Mesendoderm (in vitro differentiated cells): ENCODE measurements around the gene KCNK5.
A peak's percentile ranks its signal among the peaks of the same experiment; 100 is the strongest.

Experiments
- DNase-seq: peaks from one replicate; pipeline ENCODE4 v3.0.0; 2013
- H2AK5ac ChIP-seq: 2 replicates; pipeline ENCODE4 v1.6.1; 2013; ENCODE audit warnings: low read length, inconsistent platforms
- H2BK120ac ChIP-seq: 2 replicates; pipeline ENCODE4 v1.6.1; 2013; ENCODE audit warnings: low read depth, mild to moderate bottlenecking, low read length, moderate library complexity, mixed read lengths
- H2BK15ac ChIP-seq: replicated peaks from 2 replicates; pipeline ENCODE4 v1.6.1; 2013; ENCODE audit warnings: low read depth, mild to moderate bottlenecking, moderate library complexity
- H2BK5ac ChIP-seq: 2 replicates; pipeline ENCODE4 v1.6.1; 2013; ENCODE audit warnings: low read length, inconsistent platforms
- H3K18ac ChIP-seq: 2 replicates; pipeline ENCODE4 v1.6.1; 2013; ENCODE audit warnings: mild to moderate bottlenecking, low read length, mixed read lengths
- H3K23ac ChIP-seq: one replicate; pipeline ENCODE4 v1.6.1; 2013; ENCODE audit warnings: low read length
- H3K27ac ChIP-seq: 2 replicates; pipeline ENCODE4 v1.5.1; 2013; ENCODE audit warnings: low read depth, mild to moderate bottlenecking, inconsistent platforms, low read length, moderate library complexity
- H3K27me3 ChIP-seq: 2 replicates; pipeline ENCODE4 v1.6.1; 2013; ENCODE audit warnings: low read length, control low read depth, mild to moderate bottlenecking, inconsistent platforms; ENCODE audit not compliant: insufficient read depth, poor library complexity
- H3K36me3 ChIP-seq: 2 replicates; pipeline ENCODE4 v1.6.1; 2013; ENCODE audit warnings: low read length, inconsistent platforms; ENCODE audit not compliant: control insufficient read depth, insufficient read depth
- H3K4ac ChIP-seq: one replicate; pipeline ENCODE4 v1.6.1; 2013; ENCODE audit warnings: low read depth, mild to moderate bottlenecking, low read length, moderate library complexity
- H3K4me1 ChIP-seq: 2 replicates; pipeline ENCODE4 v1.6.1; 2013; ENCODE audit warnings: low read depth, low read length, inconsistent platforms; ENCODE audit not compliant: control insufficient read depth
- H3K4me2 ChIP-seq: 2 replicates; pipeline ENCODE4 v1.6.1; 2013; ENCODE audit warnings: low read length
- H3K4me3 ChIP-seq: 2 replicates; pipeline ENCODE4 v1.5.1; 2013; ENCODE audit warnings: mild to moderate bottlenecking, low read length
- H3K56ac ChIP-seq: one replicate; pipeline ENCODE4 v1.6.1; 2013; ENCODE audit warnings: low read length
- H3K79me1 ChIP-seq: 2 replicates; pipeline ENCODE4 v1.6.1; 2013; ENCODE audit warnings: low read length, inconsistent platforms
- H3K79me2 ChIP-seq: 2 replicates; pipeline ENCODE4 v1.6.1; 2013; ENCODE audit warnings: mild to moderate bottlenecking, low read length; ENCODE audit not compliant: control insufficient read depth, insufficient read depth
- H3K9ac ChIP-seq: 2 replicates; pipeline ENCODE4 v1.6.1; 2013; ENCODE audit warnings: low read length, inconsistent platforms
- H4K5ac ChIP-seq: one replicate; pipeline ENCODE4 v1.6.1; 2013; ENCODE audit warnings: low read length
- H4K8ac ChIP-seq: one replicate; pipeline ENCODE4 v1.6.1; 2013; ENCODE audit warnings: low read depth, mild to moderate bottlenecking, control low read depth, low read length, moderate library complexity
- WGBS: extraction: QIAGEN DNeasy Blood & Tissue Kit; methylation state at CpG from one replicate; pipeline ENCODE4 v1.1.7; 2013; ENCODE audit warnings: low lambda C conversion rate, missing lambda C conversion rate; ENCODE audit not compliant: insufficient coverage; ENCODE audit errors: extremely low coverage; 5-methylcytosine and 5-hydroxymethylcytosine counted together

KCNK5 gene

DNA sequence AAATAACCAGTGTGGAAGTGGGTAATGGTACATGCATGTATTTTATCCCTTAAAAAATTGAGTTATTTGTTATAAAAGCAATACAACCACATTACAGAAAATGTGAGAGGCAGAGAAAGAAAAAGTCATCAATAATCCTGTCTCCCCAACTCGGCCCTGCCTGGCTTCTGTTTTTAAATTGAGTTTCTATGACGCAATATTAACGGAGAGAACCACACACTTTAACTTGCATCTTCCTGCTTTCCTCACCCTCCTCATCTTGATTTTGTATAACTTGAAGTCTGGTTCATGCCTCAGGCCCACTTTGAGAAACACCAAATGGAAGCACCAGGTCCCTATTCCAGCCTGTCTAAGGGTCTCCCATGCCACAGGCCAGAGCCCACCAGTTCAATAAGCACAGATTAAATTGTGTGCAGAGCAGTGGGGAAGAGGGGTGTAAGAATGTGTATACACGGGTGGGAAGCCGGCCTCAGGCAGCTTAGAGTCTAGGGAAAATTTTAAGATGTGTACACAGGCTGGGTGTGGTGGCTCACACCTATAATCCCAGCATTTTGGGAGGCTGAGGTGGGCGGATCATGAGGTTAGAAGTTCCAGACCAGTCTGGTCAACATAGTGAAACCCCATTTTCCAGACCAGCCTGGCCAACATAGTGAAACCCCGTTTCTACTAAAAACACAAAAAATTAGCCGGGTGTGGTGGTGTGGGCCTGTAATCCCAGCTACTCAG, 15.9 kb downstream of the KCNK5 start:
- Histone ChIP-seq H2BK5ac (no peak overlapping the region), H3K4me3 (no peak overlapping the region), H2BK120ac (no peak overlapping the region), H3K36me3 (peaks cover 2% of the 10 kb centered on the region), H3K4ac (no peak overlapping the region), H3K79me1 (peaks cover 27% of the 10 kb centered on the region), H3K79me2 (peaks cover 33% of the 10 kb centered on the region), H3K27ac (no peak overlapping the region), H3K27me3 (no peaks in the 10 kb centered on the region), H3K56ac (no peak overlapping the region), H4K5ac (no peak overlapping the region), H4K8ac (no peak overlapping the region), H3K18ac (no peak overlapping the region), H3K4me2 (no peak overlapping the region), H2BK15ac (no peak overlapping the region), H3K4me1 (peaks cover 36% of the 10 kb centered on the region), H3K23ac (no peak overlapping the region), H2AK5ac (no peak overlapping the region), H3K9ac (no peak overlapping the region)
- no CpG with 5 or more reads among the region's 8 CpGs for WGBS
- no peak for DNase-seq

GRCh38 chr6:39211183-39211582, 18.1 kb downstream of the KCNK5 start:
- DNase-seq, result no peak
- Histone ChIP-seq H3K4me1 (peaks cover 29% of the 10 kb centered on the region), H3K27me3 (no peaks in the 10 kb centered on the region), H2BK5ac (no peak overlapping the region), H3K4me3 (no peak overlapping the region), H4K8ac (no peak overlapping the region), H3K18ac (no peak overlapping the region), H3K36me3 (peaks cover 2% of the 10 kb centered on the region), H2BK15ac (no peak overlapping the region), H2AK5ac (no peak overlapping the region), H3K27ac (no peak overlapping the region), H3K79me1 (peaks cover 30% of the 10 kb centered on the region), H3K4ac (no peak overlapping the region), H3K9ac (no peak overlapping the region), H4K5ac (no peak overlapping the region), H3K23ac (no peak overlapping the region), H3K56ac (no peak overlapping the region), H3K4me2 (no peak overlapping the region), H2BK120ac (no peak overlapping the region), H3K79me2 (peaks cover 36% of the 10 kb centered on the region)
- no CpG with 5 or more reads among the region's 10 CpGs for WGBS

- no peak overlapping the region for H3K4me3 ChIP-seq
- no peaks in the 10 kb centered on the region for H3K27me3 ChIP-seq
- H2AK5ac ChIP-seq, result no peak overlapping the region
- no peak overlapping the region for H3K4me2 ChIP-seq
- no peak overlapping the region for H4K8ac ChIP-seq
- H3K4ac ChIP-seq, result no peak overlapping the region
- peak overlapping the region; percentile 38 for H3K56ac ChIP-seq
- peaks cover 2% of the 10 kb centered on the region for H3K36me3 ChIP-seq
- H4K5ac ChIP-seq, result no peak overlapping the region
- peak overlapping the region; percentile 0 for H3K18ac ChIP-seq
- H3K79me1 ChIP-seq, result peaks cover 35% of the 10 kb centered on the region
- H3K9ac ChIP-seq, result no peak overlapping the region
- no peak overlapping the region for H3K23ac ChIP-seq
- no peak for DNase-seq
- peaks cover 32% of the 10 kb centered on the region for H3K4me1 ChIP-seq
- no peak overlapping the region for H3K27ac ChIP-seq
- no CpG with 5 or more reads among the region's 5 CpGs for WGBS
- no peak overlapping the region for H2BK120ac ChIP-seq
- no peak overlapping the region for H2BK15ac ChIP-seq
- H3K79me2 ChIP-seq, result peaks cover 39% of the 10 kb centered on the region
- H2BK5ac ChIP-seq, result no peak overlapping the region
Measured at GRCh38 chr6:39210450-39210849, 18.8 kb downstream of the KCNK5 start.

GRCh38 chr6:39209911-39210310, 19.4 kb downstream of the KCNK5 start:
- H3K18ac ChIP-seq, result peak overlapping the region; percentile 19
- no peak overlapping the region for H3K23ac ChIP-seq
- H3K79me1 ChIP-seq, result peaks cover 37% of the 10 kb centered on the region
- peak overlapping the region; percentile 54 for H3K27ac ChIP-seq
- peaks cover 37% of the 10 kb centered on the region for H3K79me2 ChIP-seq
- H2BK5ac ChIP-seq, result peak overlapping the region; percentile 1
- H3K4me1 ChIP-seq, result peaks cover 30% of the 10 kb centered on the region
- H2BK15ac ChIP-seq, result no peak overlapping the region
- H3K36me3 ChIP-seq, result peaks cover 2% of the 10 kb centered on the region
- no peak overlapping the region for H3K4ac ChIP-seq
- whole genome bisulfite sequencing, result no CpG with 5 or more reads among the region's 6 CpGs
- H2AK5ac ChIP-seq, result peak overlapping the region; percentile 81
- no peak overlapping the region for H3K4me3 ChIP-seq
- peak overlapping the region; percentile 46 for H3K9ac ChIP-seq
- peak overlapping the region; percentile 38 for H3K56ac ChIP-seq
- no peak overlapping the region for H4K8ac ChIP-seq
- H2BK120ac ChIP-seq, result no peak overlapping the region
- no peaks in the 10 kb centered on the region for H3K27me3 ChIP-seq
- DNase-seq, result no peak
- H3K4me2 ChIP-seq, result no peak overlapping the region
- H4K5ac ChIP-seq, result no peak overlapping the region

- Histone ChIP-seq H3K23ac (no peak overlapping the region), H3K4me3 (no peak overlapping the region), H3K4me1 (peaks cover 28% of the 10 kb centered on the region), H2BK5ac (peak overlapping the region; percentile 56), H3K36me3 (peaks cover 2% of the 10 kb centered on the region), H3K56ac (peak overlapping the region; percentile 50), H4K8ac (no peak overlapping the region), H3K18ac (peak overlapping the region; percentile 19), H3K79me2 (peaks cover 34% of the 10 kb centered on the region), H2BK120ac (no peak overlapping the region), H3K27me3 (no peaks in the 10 kb centered on the region), H3K79me1 (peaks cover 34% of the 10 kb centered on the region), H3K4me2 (no peak overlapping the region), H2BK15ac (no peak overlapping the region), H3K4ac (no peak overlapping the region), H4K5ac (no peak overlapping the region), H2AK5ac (peak overlapping the region; percentile 81), H3K27ac (peak overlapping the region; percentile 54), H3K9ac (peak overlapping the region; percentile 46)
- no CpG with 5 or more reads among the region's 6 CpGs for WGBS
- peak; percentile 80 for DNase-seq
Measured at GRCh38 chr6:39209360-39209811, 19.9 kb downstream of the KCNK5 start.
